ENCODE results near the gene NLRP14. TPM values are rescaled to one million over a fixed set of nuclear protein-coding genes. Genes with fewer than 3 reads are reported as not detected.

Gene NLRP14
- total RNA-seq (2014; rRNA removed) (0.11 TPM in 1 of 2 replicates, not detected in the other), Bru-seq, nascent RNA (percentile 17 among the genes with signal in this experiment), BruChase-seq, experiment 1, labeled RNA remaining after a 6-hour chase (percentile 19 among the genes with signal in this experiment), BruChase-seq, experiment 2, labeled RNA remaining after a 2-hour chase (percentile 18 among the genes with signal in this experiment)
- long read RNA-seq: 0 reads

GRCh38 chr11:7020183-7020917 is at the start of gene NLRP14, which contains the start of gene ZNF214:
Gene NLRP14, plus strand, starts transcription at chr11:7020479. Its CDS starts 18,108 bp downstream, at chr11:7038587.
Gene ZNF214, minus strand, starts transcription at chr11:7020346. Its CDS starts 17,511 bp downstream, at chr11:7002835.
- ChIA-PET CTCF (no interaction called here), POLR2A (ENCODE audit: unreplicated experiment) (interaction anchor here (0.6 to 0.7 kb wide), 2 partner anchors 28 to 338 kb away, joined by 5 to 9 read pairs; no protein-coding TSS in a partner anchor)
- intact Hi-C loops (cut with micrococcal nuclease): no loop called here
- Histone ChIP-seq H3K36me3 (ENCODE audit: low read depth, low read length) (no peaks in the 10 kb centered on the region), H2AFZ (ENCODE audit: low read length) (peak within 1 kb of the TSS; percentile 97), H3K9me2 (replicated peaks; ENCODE audit: low read length) (no peaks in the 10 kb centered on the region), H3F3A (ENCODE audit: low read length, unreplicated experiment) (no peaks in the 10 kb centered on the region), H3K9ac (ENCODE audit: low read length) (peak within 1 kb of the TSS; percentile 51), H3K27ac (ENCODE audit: low read length) (no peak within 1 kb of the TSS), H4K20me1 (ENCODE audit: low read length) (no peaks in the 10 kb centered on the region), H3K79me2 (ENCODE audit: low read length) (no peaks in the 10 kb centered on the region), H3K27me3 (ENCODE audit: low read length) (no peaks in the 10 kb centered on the region), H3K9me3 (ENCODE audit: low read length) (no peaks in the 10 kb centered on the region), H3K4me1 (ENCODE audit: insufficient read depth, low read length) (peaks cover 9% of the 10 kb centered on the region), H3K4me2 (ENCODE audit: low read length) (peak within 1 kb of the TSS; percentile 89), H3K4me3 (ENCODE audit: low read length) (peak within 1 kb of the TSS; percentile 77)
- TF ChIP-seq CTCF (conservative IDR thresholded peaks at IDR 0.05; ENCODE audit: low read depth, low read length) (no peak), EZH2 (IDR thresholded peaks at IDR 0.05; ENCODE audit: low read length, unreplicated experiment) (no peak), EZH2phosphoT487 (IDR thresholded peaks at IDR 0.05; ENCODE audit: borderline replicate concordance, low read length) (no peak)
- BruUV-seq (replicated peaks): no TSS peak
- peak; percentile 87 for DNase-seq
- ATAC-seq: peak; percentile 93

- ATAC-seq (peak; percentile 62), DNase-seq (peak; percentile 4)
- Histone ChIP-seq H3K27ac (ENCODE audit: low read length) (no peak overlapping the region), H3K36me3 (ENCODE audit: low read depth, low read length) (no peaks in the 10 kb centered on the region), H2AFZ (ENCODE audit: low read length) (no peak overlapping the region), H3K4me1 (ENCODE audit: insufficient read depth, low read length) (no peaks in the 10 kb centered on the region), H3F3A (ENCODE audit: low read length, unreplicated experiment) (no peaks in the 10 kb centered on the region), H3K9me2 (replicated peaks; ENCODE audit: low read length) (no peaks in the 10 kb centered on the region), H3K9ac (ENCODE audit: low read length) (no peak overlapping the region), H3K79me2 (ENCODE audit: low read length) (no peaks in the 10 kb centered on the region), H3K27me3 (ENCODE audit: low read length) (no peaks in the 10 kb centered on the region), H4K20me1 (ENCODE audit: low read length) (no peaks in the 10 kb centered on the region), H3K4me3 (ENCODE audit: low read length) (no peak overlapping the region), H3K9me3 (ENCODE audit: low read length) (no peaks in the 10 kb centered on the region), H3K4me2 (ENCODE audit: low read length) (no peak overlapping the region)
- POLR2A ChIA-PET (ENCODE audit: unreplicated experiment): interaction anchor here (0.6 kb wide), 1 partner anchor 9 kb away, joined by 3 read pairs; no protein-coding TSS in a partner anchor
- intact Hi-C loops (cut with micrococcal nuclease): no loop called here
- CTCF ChIA-PET: interaction anchor here (0.7 kb wide), 1 partner anchor 167 kb away, joined by 3 read pairs; no protein-coding TSS in a partner anchor
- TF ChIP-seq EZH2phosphoT487 (IDR thresholded peaks at IDR 0.05; ENCODE audit: borderline replicate concordance, low read length): no peak
- TF ChIP-seq EZH2 (IDR thresholded peaks at IDR 0.05; ENCODE audit: low read length, unreplicated experiment): no peak
- TF ChIP-seq CTCF (conservative IDR thresholded peaks at IDR 0.05; ENCODE audit: low read depth, low read length): no peak
- BruUV-seq (replicated peaks): no TSS peak
These were observed 40.9 kb upstream of the NLRP14 start for GRCh38 chr11:6979365-6979764.
